ENCODE results near the gene ALK.

The ALK gene

GRCh38 chr2:29618024-29618423, 303.4 kb downstream of the ALK start (continued):
- TF ChIP-seq SP2 (tag by site-specific recombination; IDR thresholded peaks at IDR 0.05) = no peak
- TF ChIP-seq, protein P1, sequence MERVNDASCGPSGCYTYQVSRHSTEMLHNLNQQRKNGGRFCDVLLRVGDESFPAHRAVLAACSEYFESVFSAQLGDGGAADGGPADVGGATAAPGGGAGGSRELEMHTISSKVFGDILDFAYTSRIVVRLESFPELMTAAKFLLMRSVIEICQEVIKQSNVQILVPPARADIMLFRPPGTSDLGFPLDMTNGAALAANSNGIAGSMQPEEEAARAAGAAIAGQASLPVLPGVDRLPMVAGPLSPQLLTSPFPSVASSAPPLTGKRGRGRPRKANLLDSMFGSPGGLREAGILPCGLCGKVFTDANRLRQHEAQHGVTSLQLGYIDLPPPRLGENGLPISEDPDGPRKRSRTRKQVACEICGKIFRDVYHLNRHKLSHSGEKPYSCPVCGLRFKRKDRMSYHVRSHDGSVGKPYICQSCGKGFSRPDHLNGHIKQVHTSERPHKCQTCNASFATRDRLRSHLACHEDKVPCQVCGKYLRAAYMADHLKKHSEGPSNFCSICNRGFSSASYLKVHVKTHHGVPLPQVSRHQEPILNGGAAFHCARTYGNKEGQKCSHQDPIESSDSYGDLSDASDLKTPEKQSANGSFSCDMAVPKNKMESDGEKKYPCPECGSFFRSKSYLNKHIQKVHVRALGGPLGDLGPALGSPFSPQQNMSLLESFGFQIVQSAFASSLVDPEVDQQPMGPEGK (tag by site-specific recombination; IDR thresholded peaks at IDR 0.05) = no peak
- no peak for TF ChIP-seq ZNF155 (tag by site-specific recombination; IDR thresholded peaks at IDR 0.05)

DNA sequence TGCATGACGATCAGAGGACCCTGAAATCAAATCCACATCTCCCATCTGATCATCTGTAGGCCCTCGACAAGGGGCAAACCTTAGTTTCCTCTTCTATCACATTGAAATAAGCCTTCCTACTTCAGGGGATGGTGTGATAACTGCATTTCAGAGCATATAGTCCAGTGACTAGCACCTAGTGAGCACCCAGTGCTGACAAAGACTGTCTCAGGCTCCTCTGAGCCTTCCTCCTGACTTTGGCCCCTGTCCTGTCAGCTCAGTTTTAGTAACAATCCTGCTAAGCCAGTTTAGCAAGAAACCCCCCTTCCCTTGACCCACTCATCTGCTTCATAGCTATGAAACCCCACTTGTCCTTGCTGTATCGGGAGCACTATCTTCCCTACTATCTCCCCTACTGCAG, 304.0 kb downstream of the ALK start:
- no peak overlapping the region for H3K27ac ChIP-seq (ENCODE audit: extremely low read depth, low read depth, low read length)
- TF ChIP-seq ZNF521 (tag by site-specific recombination; IDR thresholded peaks at IDR 0.05) (no peak), ZBTB8A (tag by site-specific recombination; IDR thresholded peaks at IDR 0.05) (no peak), ZBTB21 (tag by site-specific recombination; IDR thresholded peaks at IDR 0.05) (no peak), KLF7 (tag by site-specific recombination; IDR thresholded peaks at IDR 0.05; ENCODE audit: borderline replicate concordance) (no peak), ZNF585B (tag by site-specific recombination; IDR thresholded peaks at IDR 0.05) (no peak), ZNF184 (tag by site-specific recombination; IDR thresholded peaks at IDR 0.05) (no peak), PRDM6 (tag by site-specific recombination; IDR thresholded peaks at IDR 0.05) (no peak), ZBTB10 (tag by site-specific recombination; IDR thresholded peaks at IDR 0.05) (no peak)
- no peak overlapping the region for H3K4me3 ChIP-seq (ENCODE audit: low read depth, low read length)
- POLR2A ChIA-PET = no interaction called here
- no peaks in the 10 kb centered on the region for H3K4me1 ChIP-seq (ENCODE audit: control insufficient read depth, insufficient read depth, low read length)
- no peaks in the 10 kb centered on the region for H3K9me3 ChIP-seq (ENCODE audit: control insufficient read depth, insufficient read depth, low read depth, low read length)
- CTCF ChIA-PET = no interaction called here
- H3K36me3 ChIP-seq (ENCODE audit: control insufficient read depth in 2 of 2, insufficient read depth in 1 of 2, low read length in 2 of 2) = no peaks in the 10 kb centered on the region

DNA sequence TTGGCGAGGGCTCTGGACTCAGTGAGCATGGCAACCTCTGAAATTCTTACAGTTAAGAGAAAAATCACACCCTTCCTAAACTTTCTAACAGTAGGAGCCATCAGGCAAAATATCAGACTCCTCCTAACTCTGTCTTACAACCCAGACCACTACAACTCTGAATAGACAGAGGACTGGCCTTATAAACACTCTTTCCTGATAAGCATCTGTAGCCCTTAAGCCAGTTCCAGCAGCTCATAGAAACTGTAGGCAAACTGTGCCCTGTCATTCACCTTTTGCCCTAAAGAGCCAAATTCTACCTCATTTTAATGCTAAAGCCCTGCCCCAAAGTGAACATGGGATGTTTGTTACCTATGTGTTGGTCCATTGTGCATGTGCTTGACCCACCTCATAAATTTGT, 304.8 kb downstream of the ALK start:
- ChIA-PET CTCF (no interaction called here), POLR2A (no interaction called here)
- Histone ChIP-seq H3K9me3 (ENCODE audit: control insufficient read depth, insufficient read depth, low read depth, low read length) (no peaks in the 10 kb centered on the region), H3K27ac (ENCODE audit: extremely low read depth, low read depth, low read length) (no peak overlapping the region), H3K4me3 (ENCODE audit: low read depth, low read length) (no peak overlapping the region), H3K36me3 (ENCODE audit: control insufficient read depth in 2 of 2, insufficient read depth in 1 of 2, low read length in 2 of 2) (no peaks in the 10 kb centered on the region), H3K4me1 (ENCODE audit: control insufficient read depth, insufficient read depth, low read length) (no peaks in the 10 kb centered on the region)
- TF ChIP-seq SALL2 (tag by site-specific recombination; IDR thresholded peaks at IDR 0.05; ENCODE audit: borderline replicate concordance) (no peak), ZNF585B (tag by site-specific recombination; IDR thresholded peaks at IDR 0.05) (no peak), ZNF341 (tag by site-specific recombination; IDR thresholded peaks at IDR 0.05; ENCODE audit: low read depth) (no peak), KLF1 (tag by site-specific recombination; IDR thresholded peaks at IDR 0.05) (no peak), PRDM6 (tag by site-specific recombination; IDR thresholded peaks at IDR 0.05) (no peak), ZNF654 (tag by site-specific recombination; IDR thresholded peaks at IDR 0.05; ENCODE audit: low read depth) (no peak), ZNF768 (tag by site-specific recombination; IDR thresholded peaks at IDR 0.05) (no peak), ZBTB7A (tag by site-specific recombination; IDR thresholded peaks at IDR 0.05; ENCODE audit: low read depth) (no peak), ZNF37A (tag by site-specific recombination; IDR thresholded peaks at IDR 0.05) (no peak), ZNF843 (tag by site-specific recombination; IDR thresholded peaks at IDR 0.05) (no peak), ZSCAN23 (tag by site-specific recombination; IDR thresholded peaks at IDR 0.05) (no peak), ZNF510 (tag by site-specific recombination; IDR thresholded peaks at IDR 0.05; ENCODE audit: insufficient replicate concordance) (no peak), ZNF501 (tag by site-specific recombination; IDR thresholded peaks at IDR 0.05) (no peak)
- TF ChIP-seq, protein P2, sequence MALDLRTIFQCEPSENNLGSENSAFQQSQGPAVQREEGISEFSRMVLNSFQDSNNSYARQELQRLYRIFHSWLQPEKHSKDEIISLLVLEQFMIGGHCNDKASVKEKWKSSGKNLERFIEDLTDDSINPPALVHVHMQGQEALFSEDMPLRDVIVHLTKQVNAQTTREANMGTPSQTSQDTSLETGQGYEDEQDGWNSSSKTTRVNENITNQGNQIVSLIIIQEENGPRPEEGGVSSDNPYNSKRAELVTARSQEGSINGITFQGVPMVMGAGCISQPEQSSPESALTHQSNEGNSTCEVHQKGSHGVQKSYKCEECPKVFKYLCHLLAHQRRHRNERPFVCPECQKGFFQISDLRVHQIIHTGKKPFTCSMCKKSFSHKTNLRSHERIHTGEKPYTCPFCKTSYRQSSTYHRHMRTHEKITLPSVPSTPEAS (tag by site-specific recombination; IDR thresholded peaks at IDR 0.05) = no peak
- TF ChIP-seq, protein P3, sequence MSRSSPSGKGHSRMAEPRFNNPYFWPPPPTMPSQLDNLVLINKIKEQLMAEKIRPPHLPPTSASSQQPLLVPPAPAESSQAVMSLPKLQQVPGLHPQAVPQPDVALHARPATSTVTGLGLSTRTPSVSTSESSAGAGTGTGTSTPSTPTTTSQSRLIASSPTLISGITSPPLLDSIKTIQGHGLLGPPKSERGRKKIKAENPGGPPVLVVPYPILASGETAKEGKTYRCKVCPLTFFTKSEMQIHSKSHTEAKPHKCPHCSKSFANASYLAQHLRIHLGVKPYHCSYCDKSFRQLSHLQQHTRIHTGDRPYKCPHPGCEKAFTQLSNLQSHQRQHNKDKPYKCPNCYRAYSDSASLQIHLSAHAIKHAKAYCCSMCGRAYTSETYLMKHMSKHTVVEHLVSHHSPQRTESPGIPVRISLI (tag by site-specific recombination; IDR thresholded peaks at IDR 0.05) = no peak

All from HEK293 (cell line).